ENCODE measurements around the gene REX1BD. TPM values are rescaled to one million over a fixed set of nuclear protein-coding genes. Genes with fewer than 3 reads are reported as not detected.

The REX1BD gene
- polyA plus RNA-seq, 1 donor from 2014 or later: 214 TPM

GRCh38 chr19:18601875-18602274, 13.3 kb downstream of the REX1BD start:
- no peak overlapping the region for H3K27ac ChIP-seq (ENCODE audit: low read length)
- H2AFZ ChIP-seq (ENCODE audit: low read depth, low read length): no peak overlapping the region
- H3K9me3 ChIP-seq (ENCODE audit: low read length): no peaks in the 10 kb centered on the region
- peaks cover 50% of the 10 kb centered on the region for H3K27me3 ChIP-seq (ENCODE audit: insufficient read depth, low read depth, low read length)
- TF ChIP-seq RAD21 (conservative IDR thresholded peaks at IDR 0.05) (no peak), SMC3 (conservative IDR thresholded peaks at IDR 0.05; ENCODE audit: poor library complexity) (no peak), EP300 (conservative IDR thresholded peaks at IDR 0.05; ENCODE audit: poor library complexity, severe bottlenecking) (no peak), EZH2 (IDR thresholded peaks at IDR 0.05; ENCODE audit: borderline replicate concordance, insufficient read depth, low read length, poor library complexity, severe bottlenecking) (no peak), MXI1 (conservative IDR thresholded peaks at IDR 0.05; ENCODE audit: poor library complexity, severe bottlenecking) (no peak), REST (IDR thresholded peaks at IDR 0.05; ENCODE audit: borderline replicate concordance) (no peak)
- no peaks in the 10 kb centered on the region for H3K36me3 ChIP-seq (ENCODE audit: insufficient read depth, low read length)
- H3K79me2 ChIP-seq (replicated peaks; ENCODE audit: insufficient read depth, low read length): no peaks in the 10 kb centered on the region
- no peak overlapping the region for H3K4me3 ChIP-seq (ENCODE audit: low read length)
- H3F3A ChIP-seq (ENCODE audit: insufficient read depth, low read length, poor library complexity, severe bottlenecking): no peaks in the 10 kb centered on the region
- H3K9me2 ChIP-seq (ENCODE audit: insufficient read depth, low read length): no peaks in the 10 kb centered on the region
- no peak overlapping the region for H3K9ac ChIP-seq (ENCODE audit: low read length)
- H3K4me2 ChIP-seq (ENCODE audit: low read length): no peak overlapping the region
- H4K20me1 ChIP-seq (ENCODE audit: insufficient read depth): no peaks in the 10 kb centered on the region

- Histone ChIP-seq H3K4me2 (ENCODE audit: low read length) (no peak overlapping the region), H3K27me3 (ENCODE audit: insufficient read depth, low read depth, low read length) (peaks cover 65% of the 10 kb centered on the region), H3K27ac (ENCODE audit: low read length) (no peak overlapping the region), H2AFZ (ENCODE audit: low read depth, low read length) (no peak overlapping the region), H3K79me2 (replicated peaks; ENCODE audit: insufficient read depth, low read length) (no peaks in the 10 kb centered on the region), H4K20me1 (ENCODE audit: insufficient read depth) (no peaks in the 10 kb centered on the region), H3K36me3 (ENCODE audit: insufficient read depth, low read length) (no peaks in the 10 kb centered on the region), H3K9me3 (ENCODE audit: low read length) (no peaks in the 10 kb centered on the region), H3K9ac (ENCODE audit: low read length) (no peak overlapping the region), H3F3A (ENCODE audit: insufficient read depth, low read length, poor library complexity, severe bottlenecking) (no peaks in the 10 kb centered on the region), H3K4me3 (ENCODE audit: low read length) (no peak overlapping the region), H3K9me2 (ENCODE audit: insufficient read depth, low read length) (no peaks in the 10 kb centered on the region)
- TF ChIP-seq CTCF (IDR thresholded peaks at IDR 0.05; ENCODE audit: poor library complexity, severe bottlenecking) (peak; percentile 28), TAF1 (IDR thresholded peaks at IDR 0.05; ENCODE audit: low read depth) (no peak), POLR2AphosphoS5 (IDR thresholded peaks at IDR 0.05) (no peak)
Observed at GRCh38 chr19:18603255-18603957, 14.8 kb downstream of the REX1BD start.
